NCI-H2196 treated with DMSO at 0.1 percent for 48 hours (cell line): ENCODE data around the gene IGFBP3.

Experiments
- DNase-seq: peaks from one replicate; lab custom pipeline; 2025; ENCODE audit not compliant: unreplicated experiment; lab: John Stamatoyannopoulos, UW

IGFBP3 gene

GRCh38 chr7:45874408-45875131 is 46.5 kb downstream of the IGFBP3 start:
- DNase-seq: no peak

- no peak for DNase-seq
Observed at GRCh38 chr7:45873355-45873754, 47.7 kb downstream of the IGFBP3 start.

DNA sequence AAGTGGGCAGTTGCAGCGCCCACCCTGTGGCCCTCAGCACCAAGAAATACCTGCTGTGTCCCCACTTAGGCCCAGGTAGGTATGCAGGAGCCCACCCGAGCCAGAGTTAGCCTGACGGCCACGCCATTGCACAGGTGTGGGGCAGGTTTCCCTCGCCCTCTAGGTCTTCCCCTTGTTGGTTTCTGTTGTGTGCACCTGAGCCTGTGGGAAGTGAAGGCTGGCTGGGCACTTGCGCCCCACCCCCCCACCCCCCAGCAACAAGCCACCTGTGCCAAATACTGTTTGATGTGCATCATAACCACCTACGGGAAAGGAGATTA is 48.1 kb downstream of the IGFBP3 start, which contains the start of gene CCDC201:
Gene CCDC201, minus strand, starts transcription at position 48 of the 320 bp plus-strand sequence. CDS start 75 bp downstream, outside the sequence.
- DNase-seq: no peak

DNA sequence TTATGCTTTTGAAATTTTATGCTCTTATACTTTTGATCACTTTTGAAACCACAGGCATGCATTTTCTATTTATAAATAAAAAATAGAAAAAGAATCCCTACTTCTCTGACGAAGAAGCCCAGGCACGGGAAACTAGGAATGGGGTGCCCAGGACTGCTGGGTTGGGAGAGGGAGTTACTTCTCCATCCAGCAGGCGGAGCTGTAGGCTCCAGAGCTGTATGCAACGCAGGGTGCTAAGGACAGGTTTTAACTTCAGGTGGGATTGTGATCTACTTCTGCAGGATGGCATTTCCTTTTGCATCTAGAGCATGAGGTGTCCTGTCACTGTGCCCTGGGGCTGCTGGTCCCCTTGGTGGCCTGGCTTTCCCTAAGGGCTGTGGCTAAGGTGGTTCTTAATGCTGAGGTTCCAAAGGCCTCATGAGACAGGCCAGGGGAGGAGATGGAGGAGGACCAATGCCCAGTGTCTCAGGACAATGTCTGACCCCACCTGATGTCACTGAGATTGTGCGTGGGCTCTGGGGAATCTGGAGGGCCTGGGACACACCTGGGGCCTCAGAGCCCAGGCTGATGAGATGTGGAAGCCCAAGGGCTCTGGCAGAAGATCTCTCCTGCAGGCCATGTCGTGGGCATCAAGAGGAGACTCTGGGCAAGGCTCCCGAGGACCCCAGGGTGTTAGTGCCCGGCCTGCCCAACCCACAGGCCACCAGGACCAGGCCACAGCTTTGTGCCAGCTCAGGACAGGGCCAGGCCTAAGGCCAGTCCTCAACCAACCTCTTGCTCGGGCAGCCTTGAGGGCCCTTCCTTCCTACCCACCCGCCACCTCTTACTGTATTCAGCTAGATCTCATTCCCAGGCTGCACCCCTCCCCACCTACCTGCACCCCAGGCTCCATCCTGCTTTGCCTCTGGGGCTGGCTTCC is 48.7 kb downstream of the IGFBP3 start:
- no peak for DNase-seq

GRCh38 chr7:45869426-45869825 is 51.6 kb downstream of the IGFBP3 start:
- no peak for DNase-seq

DNA sequence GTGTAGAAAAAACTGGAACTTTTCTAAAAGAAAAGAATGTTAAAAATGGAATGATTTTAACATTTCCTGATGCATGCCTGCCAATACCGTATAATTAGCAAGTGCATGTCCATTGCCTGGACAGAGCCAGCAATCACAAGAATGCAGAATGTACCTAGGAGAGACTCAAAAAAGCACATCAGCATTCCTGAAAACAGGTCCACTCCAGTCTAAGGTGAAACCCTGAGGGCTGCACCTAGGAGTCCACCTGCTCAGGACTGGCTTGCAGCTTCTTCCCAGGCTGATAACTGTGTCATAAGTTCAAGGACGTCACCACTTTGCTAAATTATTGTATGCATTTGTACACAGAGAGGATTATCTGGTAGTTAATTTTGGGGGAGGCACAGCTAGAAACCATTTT is 53.6 kb downstream of the IGFBP3 start:
- DNase-seq: no peak

GRCh38 chr7:45865594-45866410 is 55.3 kb downstream of the IGFBP3 start:
- DNase-seq: no peak

DNA sequence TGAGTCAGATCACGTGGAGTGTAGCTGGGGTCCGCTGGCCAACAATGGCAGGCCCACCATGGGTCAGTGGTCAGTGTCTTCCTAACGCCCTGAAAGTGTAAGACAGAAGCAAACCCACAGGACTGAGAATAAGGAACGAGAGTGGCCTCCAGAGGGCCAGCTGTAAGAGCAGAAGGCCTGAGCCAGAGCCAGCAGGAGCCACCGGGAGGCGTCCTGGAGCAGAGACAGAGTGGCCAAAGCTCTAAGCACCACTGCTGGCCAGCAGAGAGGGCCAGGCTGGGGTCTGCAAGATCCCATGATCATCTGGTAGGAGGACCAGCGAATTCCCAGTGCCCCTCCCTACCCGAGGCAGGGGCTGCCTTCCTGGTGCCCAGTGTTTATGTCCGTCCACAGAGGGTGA is 57.4 kb downstream of the IGFBP3 start:
- no peak for DNase-seq
